ENCODE results near the gene TIGD2.
A peak's percentile ranks its signal among the peaks of the same experiment; 100 is the strongest.
"Not testable (repeated sequence)": the region's sequence is repeated elsewhere in the genome, so short reads cannot be mapped to it uniquely, and the experiment has no call there.

Gene TIGD2

DNA sequence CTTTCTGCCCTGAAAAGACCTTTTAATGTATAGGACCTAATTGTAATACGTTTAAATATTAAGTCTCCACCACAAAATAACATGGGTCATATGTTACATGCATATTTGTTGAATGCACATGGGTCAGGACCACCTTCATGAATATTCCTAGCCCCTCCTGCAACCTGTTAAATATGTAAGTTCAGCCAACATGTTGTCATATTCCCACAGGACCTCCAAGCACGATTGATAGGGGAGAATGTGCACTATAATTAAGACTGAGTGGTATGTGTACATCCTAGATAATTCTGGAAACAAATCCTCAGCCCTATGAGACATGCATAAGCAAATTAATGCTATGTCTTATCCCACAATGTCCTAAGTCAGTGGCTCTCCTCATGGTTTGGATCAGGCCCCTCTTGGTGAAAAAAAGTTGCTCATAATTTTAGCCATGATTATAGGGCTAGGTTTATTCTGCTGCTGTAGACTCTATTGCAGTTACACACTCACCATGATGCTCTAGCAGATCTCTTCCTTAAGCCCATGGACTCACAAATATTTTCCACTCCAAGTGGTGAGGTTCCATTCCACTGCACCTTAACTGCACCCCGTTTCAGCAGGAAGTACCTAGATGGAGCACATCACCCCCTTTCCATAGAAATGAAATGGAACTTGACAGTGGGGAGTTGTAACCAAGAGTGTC, 10.2 kb downstream of the TIGD2 start:
- DNase-seq: no peak

GRCh38 chr4:89123451-89123851, 12.1 kb downstream of the TIGD2 start:
- no peak for DNase-seq

DNA sequence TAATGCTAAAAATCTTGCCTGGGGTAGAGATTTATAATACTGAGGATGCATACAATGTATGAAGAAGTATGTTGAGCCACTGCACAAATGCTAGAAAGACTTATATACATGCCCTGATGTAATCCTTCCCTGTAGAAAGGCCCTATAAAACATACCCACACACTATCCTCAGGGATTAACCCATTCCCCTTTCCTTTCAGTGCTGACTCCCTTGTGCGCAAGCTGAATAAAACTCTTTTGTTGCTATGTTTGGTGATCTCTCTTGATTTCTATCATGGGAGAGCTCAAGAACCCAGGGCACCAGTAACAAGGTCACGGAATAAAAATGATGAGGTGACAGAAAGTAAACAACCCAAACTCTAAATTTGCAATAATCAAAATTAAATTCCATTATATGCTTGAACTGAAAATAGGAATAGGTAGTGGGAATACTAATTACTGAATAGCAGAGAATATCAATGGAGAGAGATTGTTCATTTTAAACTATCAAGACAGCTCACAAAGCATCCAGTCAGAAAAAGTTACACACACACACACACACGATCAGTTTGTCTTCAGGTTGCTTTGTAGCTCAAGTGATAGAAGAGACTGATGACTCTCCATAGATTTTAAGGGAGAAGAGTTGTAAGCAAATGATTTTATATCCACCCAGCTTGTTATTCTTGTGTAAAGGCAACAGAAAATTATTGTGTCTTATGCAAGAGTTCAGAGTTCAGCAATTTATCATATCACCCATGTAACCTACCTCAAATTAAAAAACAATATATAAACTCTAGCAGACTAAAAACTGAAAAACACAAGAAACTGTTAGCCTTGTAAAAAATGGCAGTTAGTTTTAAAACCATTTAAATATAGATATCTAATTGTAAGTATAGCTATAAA, 14.8 kb downstream of the TIGD2 start:
- DNase-seq: no peak

GRCh38 chr4:89129080-89129640, 17.8 kb downstream of the TIGD2 start:
- DNase-seq: no peak

DNA sequence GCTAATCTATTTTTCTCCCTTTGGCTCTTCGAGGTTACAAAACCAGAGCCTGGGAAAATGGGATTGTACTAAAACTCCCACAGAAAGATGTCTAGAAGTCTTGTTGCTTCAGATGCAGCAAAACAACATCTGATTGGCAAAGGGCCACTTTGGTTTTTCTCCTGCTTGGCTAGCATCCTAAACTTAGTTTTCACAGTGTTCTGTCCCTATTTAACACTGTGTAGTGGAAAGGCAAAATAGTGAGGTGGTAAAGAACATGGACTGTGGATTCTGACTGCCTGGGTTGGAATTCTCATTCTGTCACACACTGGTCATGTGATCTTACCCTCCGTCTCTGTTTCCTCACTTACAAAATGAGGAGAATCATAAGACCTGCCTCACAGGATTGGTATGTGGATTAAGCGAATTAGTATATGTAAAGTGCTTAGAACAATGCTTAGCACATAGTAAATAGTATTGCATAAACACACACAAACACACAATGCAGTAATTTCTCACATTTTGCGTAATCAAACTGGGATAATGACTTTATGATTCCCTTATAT, 23.5 kb downstream of the TIGD2 start:
- no peak for DNase-seq

DNA sequence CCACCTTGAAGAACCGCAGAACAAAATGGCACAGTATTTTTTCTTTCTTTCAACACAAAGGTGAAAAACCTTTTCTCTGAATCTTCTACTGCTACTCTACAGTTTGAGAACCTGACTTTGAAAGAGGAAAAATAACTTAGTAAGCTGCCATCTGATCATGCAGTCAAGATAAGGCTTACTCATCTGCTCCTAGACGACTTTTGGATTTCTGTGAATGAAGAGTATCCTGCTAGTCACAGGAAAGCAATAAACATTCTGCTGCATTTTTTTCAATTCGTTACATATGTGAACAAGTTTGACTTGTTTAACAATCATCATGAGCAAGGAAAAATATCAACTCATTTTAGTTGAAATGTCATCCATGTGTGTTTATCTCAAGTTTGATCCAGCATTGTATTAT, 25.2 kb downstream of the TIGD2 start:
- DNase-seq: no peak

- DNase-seq: no peak
Measured at GRCh38 chr4:89137231-89137630, 25.9 kb downstream of the TIGD2 start.

GRCh38 chr4:89137695-89138094, 26.4 kb downstream of the TIGD2 start:
- no peak for DNase-seq

GRCh38 chr4:89140168-89140759, 28.9 kb downstream of the TIGD2 start:
- DNase-seq: peak; percentile 26

GRCh38 chr4:89142691-89143669, 31.6 kb downstream of the TIGD2 start:
- no peak for DNase-seq

- DNase-seq: not testable (repeated sequence)
Measured at GRCh38 chr4:89144652-89145051, 33.3 kb downstream of the TIGD2 start.

GRCh38 chr4:89146196-89146595, 34.9 kb downstream of the TIGD2 start:
- no peak for DNase-seq

- DNase-seq: peak; percentile 42
Measured at GRCh38 chr4:89152972-89153371, 41.6 kb downstream of the TIGD2 start.

- no peak for DNase-seq
Measured at GRCh38 chr4:89156174-89156914, 45.0 kb downstream of the TIGD2 start.

- DNase-seq: no peak
Measured at GRCh38 chr4:89157488-89158024, 46.2 kb downstream of the TIGD2 start.

DNA sequence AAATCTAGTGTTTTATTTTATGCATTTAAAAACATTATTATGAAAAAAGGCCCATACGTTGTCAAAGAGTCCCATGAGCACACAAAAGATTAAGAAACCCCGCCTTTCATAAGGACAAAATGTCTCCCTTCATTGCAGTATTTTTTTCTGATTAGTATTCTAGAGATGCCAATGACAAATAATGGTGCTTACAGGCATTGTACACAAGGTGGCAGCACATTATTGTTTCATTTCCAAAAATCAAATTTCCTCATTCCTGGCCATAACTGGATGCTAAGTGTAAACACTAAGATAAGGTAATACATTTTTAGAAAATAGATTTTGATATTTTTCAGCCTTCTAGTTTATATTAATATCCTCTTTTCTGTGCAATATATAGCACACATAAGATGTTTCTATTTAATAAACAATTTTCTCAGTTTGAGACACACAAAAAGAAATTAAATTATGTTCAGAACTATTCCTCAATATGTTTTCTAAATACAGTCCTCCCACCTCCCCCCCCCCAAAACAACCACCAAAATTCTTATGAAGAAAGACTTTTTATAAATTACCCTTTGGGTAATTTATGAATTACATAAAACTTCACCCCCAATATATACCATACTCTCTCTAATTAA, 47.7 kb downstream of the TIGD2 start:
- DNase-seq: peak; percentile 19

GRCh38 chr4:89160806-89161205, 49.5 kb downstream of the TIGD2 start:
- DNase-seq: no peak

DNA sequence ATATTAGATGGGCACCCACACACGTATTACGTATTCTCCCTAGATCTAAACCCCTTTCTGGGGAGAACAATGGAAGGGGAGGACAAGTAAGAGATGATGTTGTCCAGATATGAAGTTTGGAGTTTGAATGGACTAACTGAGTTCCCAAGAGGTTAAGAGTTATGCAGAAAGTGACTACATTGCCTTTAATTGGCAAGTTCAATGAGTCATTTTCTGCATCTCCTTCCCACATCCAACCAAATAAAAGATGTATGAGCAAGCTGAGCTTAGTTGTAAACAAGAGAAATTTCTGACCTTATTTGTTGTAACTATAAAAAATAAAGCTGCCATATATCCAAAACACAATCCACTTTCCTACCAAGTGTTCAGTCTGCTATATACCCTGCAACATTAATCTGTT, 50.5 kb downstream of the TIGD2 start:
- no peak for DNase-seq

DNA sequence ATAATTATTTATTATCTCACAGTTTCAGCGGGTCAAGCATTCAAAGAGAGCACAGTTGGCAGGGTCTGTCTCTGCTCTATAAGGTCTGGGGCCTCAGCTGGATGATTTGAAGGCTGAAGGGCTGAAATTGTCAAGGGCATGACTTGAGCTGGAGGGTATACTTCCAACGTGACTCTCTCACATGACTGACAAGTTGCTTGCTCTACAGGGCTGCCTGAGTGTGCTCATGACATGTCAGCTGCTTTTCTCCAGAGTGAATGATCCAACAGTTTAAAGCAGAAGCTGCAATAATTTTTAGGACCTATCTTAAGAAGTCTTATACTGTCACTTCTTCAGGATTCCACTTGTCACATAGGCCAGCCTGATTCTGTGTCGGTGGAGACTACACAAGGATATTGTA, 51.2 kb downstream of the TIGD2 start:
- DNase-seq: no peak

GRCh38 chr4:89162987-89163386, 51.7 kb downstream of the TIGD2 start:
- no peak for DNase-seq

GRCh38 chr4:89164400-89164799, 53.1 kb downstream of the TIGD2 start:
- DNase-seq: peak; percentile 3

Data from NCI-H146 (cell line).